WERI-Rb-1 (cell line): Measurements from ENCODE around the gene DENND6A.
"Not testable (repeated sequence)": the region's sequence is repeated elsewhere in the genome, so short reads cannot be mapped to it uniquely, and the experiment has no call there.

Experiments
- DNase-seq: peaks from one replicate; pipeline ENCODE4 v3.0.0-alpha.2; 2020
- H3K27ac ChIP-seq: fragments of 250-450 bp; sonication (Bioruptor Pico); 2 replicates; pipeline ENCODE4 v1.5.1; 2020; ENCODE audit warnings: mild to moderate bottlenecking, moderate library complexity
- H3K27me3 ChIP-seq: fragments of 250-450 bp; sonication (Bioruptor Pico); 2 replicates; pipeline ENCODE4 v1.5.1; 2021; ENCODE audit warnings: mild to moderate bottlenecking, low read depth, moderate library complexity; ENCODE audit not compliant: insufficient read depth, severe bottlenecking
- H3K36me3 ChIP-seq: fragments of 250-450 bp; sonication (Bioruptor Pico); 2 replicates; pipeline ENCODE4 v1.5.1; 2020; ENCODE audit warnings: mild to moderate bottlenecking, moderate library complexity
- H3K4me3 ChIP-seq: 2 replicates; pipeline ENCODE4 v1.5.1; 2011; ENCODE audit warnings: low read depth, mild to moderate bottlenecking, control low read depth, low read length
- H3K9me3 ChIP-seq: fragments of 250-450 bp; sonication (Bioruptor Pico); 2 replicates; pipeline ENCODE4 v1.5.1; 2021; ENCODE audit warnings: mild to moderate bottlenecking, moderate library complexity; ENCODE audit not compliant: severe bottlenecking
- TF ChIP-seq, protein P1 (sequence below): IDR thresholded peaks from 2 replicates; pipeline ENCODE4 v1.5.1; 2011; ENCODE audit warnings: low read depth, mild to moderate bottlenecking, control low read depth, inconsistent platforms, low read length

Gene DENND6A

DNA sequence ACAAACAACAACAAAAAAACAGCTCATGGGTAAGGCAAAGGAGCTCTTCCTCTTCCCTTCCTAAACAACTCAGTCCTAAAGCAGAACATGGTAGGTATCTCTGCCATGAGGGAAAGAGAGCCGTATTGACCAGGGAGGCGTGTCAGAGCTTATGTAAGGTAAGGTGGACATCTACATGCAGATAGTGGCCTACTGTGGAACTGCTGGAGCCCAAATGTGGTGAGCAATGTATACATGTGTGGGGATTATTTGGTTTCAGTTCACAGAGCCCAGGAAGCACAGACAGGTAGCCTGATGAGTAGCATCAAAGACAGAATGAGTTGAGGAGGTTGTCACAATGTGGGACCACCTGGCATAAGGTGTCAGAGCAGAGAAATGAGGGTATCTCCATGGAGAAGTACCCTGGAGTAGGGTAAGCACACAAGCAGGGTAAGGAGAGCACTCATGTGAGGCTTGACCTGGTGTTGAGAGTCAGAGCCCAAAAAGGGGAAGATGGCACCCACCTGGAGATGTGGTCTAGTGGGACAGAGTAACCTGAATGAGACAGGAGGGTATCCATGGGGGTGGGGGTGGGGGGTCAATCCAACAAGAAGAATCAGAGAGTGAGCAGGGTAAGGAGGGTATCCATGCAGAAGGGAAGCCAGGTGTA lies 45.5 kb downstream of the DENND6A start:
- H3K36me3 ChIP-seq = peaks cover 20% of the 10 kb centered on the region
- H3K27me3 ChIP-seq = no peaks in the 10 kb centered on the region
- H3K27ac ChIP-seq = no peak overlapping the region
- TF ChIP-seq, protein P1, sequence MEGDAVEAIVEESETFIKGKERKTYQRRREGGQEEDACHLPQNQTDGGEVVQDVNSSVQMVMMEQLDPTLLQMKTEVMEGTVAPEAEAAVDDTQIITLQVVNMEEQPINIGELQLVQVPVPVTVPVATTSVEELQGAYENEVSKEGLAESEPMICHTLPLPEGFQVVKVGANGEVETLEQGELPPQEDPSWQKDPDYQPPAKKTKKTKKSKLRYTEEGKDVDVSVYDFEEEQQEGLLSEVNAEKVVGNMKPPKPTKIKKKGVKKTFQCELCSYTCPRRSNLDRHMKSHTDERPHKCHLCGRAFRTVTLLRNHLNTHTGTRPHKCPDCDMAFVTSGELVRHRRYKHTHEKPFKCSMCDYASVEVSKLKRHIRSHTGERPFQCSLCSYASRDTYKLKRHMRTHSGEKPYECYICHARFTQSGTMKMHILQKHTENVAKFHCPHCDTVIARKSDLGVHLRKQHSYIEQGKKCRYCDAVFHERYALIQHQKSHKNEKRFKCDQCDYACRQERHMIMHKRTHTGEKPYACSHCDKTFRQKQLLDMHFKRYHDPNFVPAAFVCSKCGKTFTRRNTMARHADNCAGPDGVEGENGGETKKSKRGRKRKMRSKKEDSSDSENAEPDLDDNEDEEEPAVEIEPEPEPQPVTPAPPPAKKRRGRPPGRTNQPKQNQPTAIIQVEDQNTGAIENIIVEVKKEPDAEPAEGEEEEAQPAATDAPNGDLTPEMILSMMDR = no peak
- H3K4me3 ChIP-seq = no peak overlapping the region
- DNase-seq = no peak
- peaks cover 4% of the 10 kb centered on the region for H3K9me3 ChIP-seq

DNA sequence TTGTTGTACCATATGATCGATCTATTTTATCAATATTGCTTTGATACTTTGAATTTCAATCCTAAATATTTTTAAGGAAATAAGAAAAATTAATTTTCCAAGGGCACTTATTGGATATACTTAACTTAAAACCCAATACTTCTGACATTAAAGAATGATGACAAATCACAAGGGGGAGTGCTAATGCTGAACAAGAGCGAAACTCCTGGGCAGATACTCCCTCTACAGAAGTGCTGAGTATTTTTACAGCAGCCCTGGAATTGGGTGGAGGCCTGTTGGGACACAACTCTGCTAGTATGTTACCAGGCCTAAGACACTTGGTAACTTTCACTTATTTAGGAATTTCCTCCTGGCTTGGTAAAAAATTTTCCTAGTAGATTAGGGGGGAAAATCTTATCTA lies 46.2 kb downstream of the DENND6A start:
- Histone ChIP-seq H3K4me3 (no peak overlapping the region), H3K36me3 (peaks cover 24% of the 10 kb centered on the region), H3K9me3 (peaks cover 4% of the 10 kb centered on the region), H3K27ac (no peak overlapping the region), H3K27me3 (no peaks in the 10 kb centered on the region)
- DNase-seq = no peak
- TF ChIP-seq, protein P1 = no peak

DNA sequence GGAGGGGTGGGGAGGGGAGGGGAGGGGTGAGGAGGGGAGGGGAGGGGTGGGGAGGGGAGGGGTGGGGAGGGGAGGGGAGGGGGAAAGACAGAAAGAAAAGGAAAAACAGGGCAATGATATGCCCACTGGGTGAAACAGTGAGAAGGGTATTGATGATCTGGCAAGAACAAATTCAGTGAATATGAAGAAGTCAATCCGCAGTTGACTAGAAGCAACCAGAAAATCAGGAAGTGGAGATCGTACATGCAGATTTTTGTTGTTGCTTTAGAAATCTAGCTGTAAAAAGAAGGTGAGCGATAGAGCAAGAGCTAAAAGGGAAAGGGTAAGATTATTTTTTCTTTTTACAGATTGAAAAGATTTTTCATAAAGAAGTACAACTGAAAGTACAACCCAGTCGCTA lies 48.1 kb downstream of the DENND6A start:
- Histone ChIP-seq H3K4me3 (no peak overlapping the region), H3K9me3 (peaks cover 4% of the 10 kb centered on the region), H3K36me3 (peaks cover 31% of the 10 kb centered on the region), H3K27ac (no peak overlapping the region), H3K27me3 (no peaks in the 10 kb centered on the region)
- no peak for DNase-seq
- TF ChIP-seq, protein P1 = no peak

DNA sequence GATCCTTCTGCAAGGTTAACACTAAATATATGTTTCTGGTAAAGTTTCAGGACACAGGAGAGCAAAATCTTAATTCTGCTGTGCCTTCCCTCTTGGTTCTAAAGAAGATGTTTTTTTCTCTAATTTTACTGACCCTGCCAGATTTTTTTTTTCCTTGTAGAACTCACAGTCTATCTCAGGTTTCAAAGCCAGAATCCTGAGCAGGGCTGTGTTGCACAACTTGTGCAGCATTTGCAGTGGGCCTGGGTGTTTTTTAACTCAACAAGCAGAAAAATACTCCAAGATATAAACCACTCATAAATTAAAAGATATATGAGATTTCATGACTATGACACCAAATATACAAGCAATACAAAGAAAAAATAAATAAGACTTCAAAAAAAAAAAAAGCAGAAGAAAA lies 55.5 kb downstream of the DENND6A start:
- H3K27ac ChIP-seq = no peak overlapping the region
- no peak overlapping the region for H3K4me3 ChIP-seq
- no peaks in the 10 kb centered on the region for H3K9me3 ChIP-seq
- no peak for DNase-seq
- TF ChIP-seq, protein P1 = no peak
- no peaks in the 10 kb centered on the region for H3K27me3 ChIP-seq
- peaks cover 34% of the 10 kb centered on the region for H3K36me3 ChIP-seq

DNA sequence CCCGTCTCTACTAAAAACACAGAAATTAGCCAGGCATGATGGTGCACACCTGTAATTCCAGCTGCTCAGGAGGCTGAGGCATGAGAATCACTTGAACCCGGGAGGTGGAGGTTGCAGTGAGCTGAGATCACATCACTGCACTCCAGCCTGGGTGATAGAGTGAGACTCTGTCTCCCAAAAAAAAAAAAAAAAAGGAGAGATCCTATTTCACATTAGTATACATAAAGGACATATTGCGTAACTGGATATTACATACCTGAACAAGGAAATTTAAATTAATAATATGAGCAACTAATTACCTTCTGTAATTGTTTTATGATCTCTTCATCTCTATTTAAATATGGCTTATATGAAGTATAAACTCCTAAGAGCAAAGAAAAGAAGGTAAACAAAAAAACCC lies 58.6 kb downstream of the DENND6A start:
- H3K9me3 ChIP-seq, DNase-seq, H3K27ac ChIP-seq, H3K4me3 ChIP-seq, H3K27me3 ChIP-seq: not testable (repeated sequence)
- H3K36me3 ChIP-seq = peaks cover 38% of the 10 kb centered on the region

DNA sequence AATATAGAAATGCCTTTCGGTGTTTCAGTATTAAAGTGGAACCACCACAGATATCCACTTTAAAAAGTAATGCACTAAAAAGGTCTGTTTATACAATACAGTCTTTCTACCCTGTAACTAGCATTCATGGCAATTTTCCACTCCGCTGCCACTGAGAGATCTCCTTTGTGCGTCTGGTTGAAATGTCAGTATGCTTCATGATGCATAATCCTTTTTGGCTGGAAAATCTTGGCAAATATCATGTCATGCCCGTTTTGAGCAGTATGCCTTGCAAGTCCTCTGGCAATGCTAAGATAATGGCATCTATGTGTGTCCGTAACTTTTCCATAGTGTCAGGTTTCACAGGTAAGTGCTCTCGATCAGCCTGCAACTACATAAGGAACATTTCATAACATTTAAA lies 64.9 kb downstream of the DENND6A start:
- DNase-seq = no peak
- H3K27me3 ChIP-seq = no peaks in the 10 kb centered on the region
- TF ChIP-seq, protein P1 = no peak
- H3K36me3 ChIP-seq = peaks cover 54% of the 10 kb centered on the region
- no peaks in the 10 kb centered on the region for H3K9me3 ChIP-seq
- H3K27ac ChIP-seq = no peak overlapping the region
- H3K4me3 ChIP-seq = no peak overlapping the region
